MCF 10A (cell line): ENCODE data around the gene PLIN3. TPM values are rescaled to one million over a fixed set of nuclear protein-coding genes. Genes with fewer than 3 reads are reported as not detected.

Experiments used
- BruUV-seq: library from RNA; stranded (reverse); fragments of 400-500 nt; replicated peaks from 2 replicates; lab custom pipeline; 2021; lab: Mats Ljungman, UMichigan
- CTCF ChIA-PET: fragments of 300-600 bp; sonication (Branson Sonifier 250); formaldehyde crosslinking; extraction: SDS; loops from one replicate; lab custom pipeline; 2021; ENCODE audit warnings: antibody characterized with exemption, inconsistent platforms; lab: Yijun Ruan, JAX
- POLR2A ChIA-PET: fragments of 300-600, 350-650 bp; sonication (Branson Sonifier 250); formaldehyde crosslinking; extraction: SDS; loops from one replicate; lab custom pipeline; 2020; ENCODE audit warnings: antibody characterized with exemption, inconsistent platforms; lab: Yijun Ruan, JAX
- DNase-seq: peaks from one replicate; pipeline ENCODE4 v3.0.0-alpha.2; 2018; ENCODE audit not compliant: unreplicated experiment
- H3K27ac Mint-ChIP-seq: one replicate; pipeline ENCODE4 v1.8.0; 2022; ENCODE audit warnings: mild to moderate bottlenecking, low read depth, mixed read lengths; ENCODE audit not compliant: unreplicated experiment
- H3K27me3 Mint-ChIP-seq: one replicate; pipeline ENCODE4 v1.8.0; 2022; ENCODE audit warnings: mixed read lengths; ENCODE audit not compliant: insufficient read depth, unreplicated experiment
- H3K36me3 Mint-ChIP-seq: one replicate; pipeline ENCODE4 v1.8.0; 2022; ENCODE audit warnings: mild to moderate bottlenecking, moderate library complexity, mixed read lengths; ENCODE audit not compliant: insufficient read depth, unreplicated experiment
- H3K4me1 Mint-ChIP-seq: one replicate; pipeline ENCODE4 v1.8.0; 2022; ENCODE audit warnings: mixed read lengths; ENCODE audit not compliant: insufficient read depth, unreplicated experiment
- H3K4me3 Mint-ChIP-seq: one replicate; pipeline ENCODE4 v1.8.0; 2022; ENCODE audit warnings: mild to moderate bottlenecking, moderate library complexity, mixed read lengths; ENCODE audit not compliant: unreplicated experiment
- H3K9me3 Mint-ChIP-seq: one replicate; pipeline ENCODE4 v1.8.0; 2022; ENCODE audit warnings: mixed read lengths; ENCODE audit not compliant: unreplicated experiment
- CTCF ChIP-seq: fragments of 200-600 bp; IDR thresholded peaks from one replicate; pipeline ENCODE4 v1.8.0; 2022; ENCODE audit warnings: antibody characterized with exemption, mild to moderate bottlenecking; ENCODE audit not compliant: unreplicated experiment
- intact Hi-C: fragments of 100-400 bp; cut with micrococcal nuclease; formaldehyde crosslinking; loops from 2 replicates; pipeline ENCODE4 v1.14.1; 2022
- total RNA-seq: library from RNA; stranded (reverse); gene quantifications from 2 replicates; pipeline ENCODE4 v1.2.3, GENCODE V29; 2022

The PLIN3 gene
- total RNA-seq, 1 experiment from 2014 or later = 64.3 TPM

- Mint-ChIP-seq H3K27me3 (no peaks in the 10 kb centered on the region), H3K9me3 (no peaks in the 10 kb centered on the region), H3K4me1 (no peaks in the 10 kb centered on the region), H3K27ac (no peak overlapping the region), H3K36me3 (peaks cover 71% of the 10 kb centered on the region), H3K4me3 (no peak overlapping the region)
- TF ChIP-seq CTCF = no peak
- DNase-seq = no peak
- ChIA-PET POLR2A (interaction anchor here (0.6 to 1.1 kb wide), 4 partner anchors 9 to 1321 kb away, joined by 3 read pairs; partner anchors contain the start of gene DOHH), CTCF (no interaction called here)
- BruUV-seq = no TSS peak
- intact Hi-C loops = no loop called here
Observed at GRCh38 chr19:4821265-4821664, 46.2 kb downstream of the PLIN3 start.

DNA sequence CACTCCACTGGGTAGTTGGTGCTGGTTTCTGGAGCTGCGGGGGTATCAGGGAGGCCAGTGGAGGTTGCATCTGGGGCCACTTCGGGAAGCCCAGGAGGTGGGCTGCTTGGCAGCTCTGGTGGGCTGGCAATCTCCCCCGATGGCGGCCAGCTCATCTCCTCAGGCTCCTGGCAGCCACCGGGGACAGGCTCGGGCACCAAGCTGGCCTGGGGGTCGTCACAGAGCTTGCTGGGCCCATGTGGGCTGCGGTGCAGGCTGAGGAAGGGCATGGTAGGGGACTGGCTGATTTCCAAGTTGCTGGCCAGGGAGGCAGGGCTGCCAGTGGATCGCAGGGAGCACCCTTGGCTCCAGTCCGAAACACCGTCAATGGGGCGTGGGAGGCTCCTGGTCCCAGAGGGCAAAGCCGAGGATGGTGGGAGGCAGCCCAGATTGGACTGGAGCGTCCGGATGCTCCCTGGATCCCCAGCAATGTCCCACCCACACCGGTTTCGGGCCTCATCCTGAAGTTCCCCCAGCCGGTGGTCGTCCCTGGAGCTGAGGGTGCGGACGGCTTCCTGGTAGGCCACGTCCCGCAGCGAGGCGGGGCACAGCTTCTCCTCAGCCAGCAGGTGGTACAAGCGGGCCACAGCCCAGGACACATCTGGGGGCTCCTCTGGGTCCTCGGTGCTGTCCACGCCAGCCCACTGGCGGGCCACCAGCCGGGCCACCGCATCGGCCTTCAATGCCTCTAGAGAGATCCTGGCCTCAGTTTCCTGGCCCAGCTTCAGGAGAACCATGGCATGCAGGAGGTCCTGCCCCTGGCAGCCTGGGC, 49.8 kb downstream of the PLIN3 start:
- TF ChIP-seq CTCF = no peak
- H3K27me3 Mint-ChIP-seq = no peaks in the 10 kb centered on the region
- CTCF ChIA-PET = interaction anchor here (0.5 to 1.4 kb wide), 4 partner anchors 8 to 218 kb away, joined by 3 to 4 read pairs (median 4); no protein-coding TSS in a partner anchor

DNA sequence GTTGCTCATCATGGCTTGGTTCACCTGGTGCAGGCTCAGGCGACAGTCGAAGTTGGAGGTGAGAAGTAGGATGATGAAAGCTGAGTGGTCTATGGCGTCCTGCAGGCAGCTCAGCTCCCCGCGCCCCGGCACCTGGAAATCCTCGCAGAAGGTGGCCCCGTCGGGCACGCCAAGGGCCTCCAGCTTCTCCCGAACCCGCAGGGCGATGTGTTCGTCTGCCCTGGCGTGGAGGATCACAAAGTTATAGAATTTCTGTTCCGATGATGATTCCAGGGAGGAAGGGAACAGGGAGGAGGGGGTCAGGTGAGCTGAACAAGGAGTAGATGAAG, 50.6 kb downstream of the PLIN3 start:
- TF ChIP-seq CTCF = no peak
- H3K4me3 Mint-ChIP-seq = no peak overlapping the region
- no TSS peak for BruUV-seq
- peaks cover 60% of the 10 kb centered on the region for H3K36me3 Mint-ChIP-seq
- H3K27ac Mint-ChIP-seq = no peak overlapping the region
- DNase-seq = no peak
- intact Hi-C loops = no loop called here
- H3K27me3 Mint-ChIP-seq = no peaks in the 10 kb centered on the region
- ChIA-PET CTCF (interaction anchor here (0.5 to 1.4 kb wide), 2 partner anchors 8 to 34 kb away, joined by 4 read pairs; no protein-coding TSS in a partner anchor), POLR2A (interaction anchor here (1.1 to 1.5 kb wide), 3 partner anchors 9 to 94 kb away, joined by 3 to 6 read pairs (median 5); no protein-coding TSS in a partner anchor)
- H3K4me1 Mint-ChIP-seq = peaks cover 22% of the 10 kb centered on the region
- H3K9me3 Mint-ChIP-seq = no peaks in the 10 kb centered on the region

More for the DNA sequence above, 49.8 kb downstream of the PLIN3 start:
- POLR2A ChIA-PET = interaction anchor here (1.1 to 1.5 kb wide), 3 partner anchors 8 to 93 kb away, joined by 3 to 6 read pairs (median 5); no protein-coding TSS in a partner anchor
- Mint-ChIP-seq H3K9me3 (no peaks in the 10 kb centered on the region), H3K36me3 (peaks cover 64% of the 10 kb centered on the region), H3K4me1 (peaks cover 16% of the 10 kb centered on the region), H3K4me3 (no peak overlapping the region), H3K27ac (no peak overlapping the region)
- intact Hi-C loops = no loop called here
- no TSS peak for BruUV-seq
- no peak for DNase-seq

DNA sequence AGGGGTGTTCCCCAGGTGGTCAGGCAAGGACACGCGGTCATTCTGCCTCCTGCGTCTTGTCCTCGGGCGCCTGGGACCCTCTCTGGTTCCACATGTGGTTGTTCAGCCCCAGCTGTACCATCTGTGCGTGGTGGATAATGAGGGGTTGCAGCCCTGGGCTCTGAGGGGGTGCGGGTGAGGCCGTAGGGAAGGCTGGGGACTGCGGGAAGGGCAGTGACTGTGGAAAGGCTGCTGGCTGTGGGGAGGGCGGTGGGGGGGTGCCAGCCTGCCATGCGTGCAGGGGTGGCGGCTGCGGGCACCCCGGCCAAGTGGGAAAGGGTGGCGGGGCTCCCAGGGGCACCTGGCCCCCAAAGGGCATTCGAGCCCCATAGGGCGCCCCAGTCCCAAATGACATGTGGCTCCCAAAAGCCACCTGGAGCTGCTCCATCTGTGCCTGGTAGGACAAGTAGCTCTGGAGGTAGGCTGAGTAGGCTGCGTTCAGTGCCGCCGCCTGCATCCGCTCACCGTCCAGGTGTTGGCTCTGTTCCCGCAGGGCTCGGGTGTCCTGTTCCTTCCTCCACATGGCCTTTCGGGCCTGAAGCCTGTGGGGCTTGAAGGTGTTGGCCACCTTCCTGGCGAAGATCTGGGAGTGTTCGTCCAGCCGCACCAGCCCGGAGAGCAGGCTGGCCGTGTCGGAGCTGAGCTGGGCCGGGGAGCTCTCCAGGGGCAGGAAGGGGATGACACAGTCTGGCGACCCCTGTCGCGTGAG, 51.1 kb downstream of the PLIN3 start:
- no peak for DNase-seq
- Mint-ChIP-seq H3K36me3 (peaks cover 55% of the 10 kb centered on the region), H3K9me3 (no peaks in the 10 kb centered on the region), H3K27me3 (no peaks in the 10 kb centered on the region), H3K27ac (no peak overlapping the region), H3K4me3 (no peak overlapping the region), H3K4me1 (peaks cover 27% of the 10 kb centered on the region)
- no peak for TF ChIP-seq CTCF
- TSS peak; percentile 39 for BruUV-seq
- ChIA-PET POLR2A (interaction anchor here (1.1 to 1.5 kb wide), 3 partner anchors 9 to 95 kb away, joined by 3 to 6 read pairs (median 5); no protein-coding TSS in a partner anchor), CTCF (interaction anchor here (0.5 kb wide), 1 partner anchor 34 kb away, joined by 4 read pairs; no protein-coding TSS in a partner anchor)
- intact Hi-C loops = no loop called here
